Prostate gland (tissue), 2 donors: Measurements from ENCODE around the gene NUDT4B.
"Not testable (repeated sequence)": the region's sequence is repeated elsewhere in the genome, so short reads cannot be mapped to it uniquely, and the experiment has no call there.

ENCODE experiments used
- CTCF ChIP-seq, 4 experiments: fragments of 200-600 bp in 2 of 4; fragments of 450-650 bp in 2 of 4; sonication (generic) in 2 of 4; IDR thresholded peaks; 1 replicate in 3 of 4; 2 replicates in 1 of 4; pipeline ENCODE4 v1.5.1; 2016 to 2019; ENCODE audit warnings: antibody characterized with exemption in 4 of 4, mild to moderate bottlenecking in 2 of 4, moderate library complexity in 2 of 4
- POLR2A ChIP-seq: fragments of 450-650 bp; IDR thresholded peaks from one replicate; pipeline ENCODE4 v1.6.1; 2016; ENCODE audit warnings: antibody characterized with exemption, mild to moderate bottlenecking
- POLR2AphosphoS5 ChIP-seq: sonication (generic); formaldehyde crosslinking; IDR thresholded peaks from one replicate; pipeline ENCODE4 v1.6.1; 2017; ENCODE audit warnings: antibody characterized with exemption

DNA sequence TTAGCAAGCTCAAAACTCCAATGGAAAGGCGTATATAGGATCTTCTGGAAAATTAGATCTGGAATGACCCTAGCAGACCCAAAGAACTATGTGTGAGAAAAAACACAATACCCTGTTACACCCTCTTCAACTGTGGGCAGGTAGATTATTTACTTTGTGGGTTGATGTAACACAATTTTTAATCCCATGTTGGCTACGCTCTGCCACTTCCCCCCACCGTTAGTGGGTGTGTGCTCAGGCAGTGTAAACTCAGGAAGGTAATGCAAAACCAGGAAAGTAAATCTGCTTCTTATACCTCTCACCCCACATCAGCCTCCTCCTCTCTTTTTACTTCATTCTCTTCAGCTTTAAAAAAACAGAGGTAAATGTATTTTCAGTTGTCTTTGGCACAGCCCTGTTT is 23.7 kb upstream of the NUDT4B start:
- not testable (repeated sequence) for TF ChIP-seq CTCF (IDR thresholded peaks at IDR 0.05); POLR2A; POLR2AphosphoS5
